Astrocyte of the spinal cord (primary cell): ENCODE measurements around the gene DOK5.

Experiments used
- DNase-seq: peaks from one replicate; pipeline ENCODE4 v3.0.0; 2011; ENCODE audit warnings: low read depth, low spot score
- H3K4me3 ChIP-seq: 2 replicates; pipeline ENCODE4 v1.5.1; 2011; ENCODE audit warnings: low read depth, mild to moderate bottlenecking, low read length, moderate library complexity
- CTCF ChIP-seq: IDR thresholded peaks from 2 replicates; pipeline ENCODE4 v1.5.1; 2012; ENCODE audit warnings: low read depth, mild to moderate bottlenecking, low read length, inconsistent platforms
- in situ Hi-C: cut with HindIII; loops from 2 replicates; pipeline ENCODE4 v1.10.0; 2017; ENCODE audit warnings: low sequenced_read_pairs

The DOK5 gene

GRCh38 chr20:54690323-54690722 lies 214.9 kb downstream of the DOK5 start:
- no peak overlapping the region for H3K4me3 ChIP-seq
- DNase-seq, result no peak
- in situ Hi-C loops, result no loop called here
- TF ChIP-seq CTCF, result no peak

- no peak overlapping the region for H3K4me3 ChIP-seq
- in situ Hi-C loops, result no loop called here
- no peak for TF ChIP-seq CTCF
- no peak for DNase-seq
These were observed 215.9 kb downstream of the DOK5 start for GRCh38 chr20:54691327-54691726.

- no peak overlapping the region for H3K4me3 ChIP-seq
- in situ Hi-C loops, result no loop called here
- no peak for DNase-seq
- no peak for TF ChIP-seq CTCF
These were observed 216.9 kb downstream of the DOK5 start for GRCh38 chr20:54692168-54692887.

GRCh38 chr20:54694516-54694915 lies 219.1 kb downstream of the DOK5 start:
- TF ChIP-seq CTCF, result no peak
- no peak for DNase-seq
- no peak overlapping the region for H3K4me3 ChIP-seq
- in situ Hi-C loops, result no loop called here

GRCh38 chr20:54698373-54698772 lies 223.0 kb downstream of the DOK5 start:
- in situ Hi-C loops, result no loop called here
- no peak for TF ChIP-seq CTCF
- DNase-seq, result no peak
- no peak overlapping the region for H3K4me3 ChIP-seq
